ENCODE results near the gene BRD4.

The BRD4 gene

GRCh38 chr19:15187026-15188007, 145.0 kb downstream of the BRD4 start:
- DNase-seq, result no peak
